HS-5 (cell line): ENCODE measurements around the gene SCFD2.
A peak's percentile ranks its signal among the peaks of the same experiment; 100 is the strongest.

Experiments
- DNase-seq: peaks from one replicate; pipeline ENCODE4 v3.0.0-alpha.2; 2012; ENCODE audit warnings: low read depth

SCFD2 gene

DNA sequence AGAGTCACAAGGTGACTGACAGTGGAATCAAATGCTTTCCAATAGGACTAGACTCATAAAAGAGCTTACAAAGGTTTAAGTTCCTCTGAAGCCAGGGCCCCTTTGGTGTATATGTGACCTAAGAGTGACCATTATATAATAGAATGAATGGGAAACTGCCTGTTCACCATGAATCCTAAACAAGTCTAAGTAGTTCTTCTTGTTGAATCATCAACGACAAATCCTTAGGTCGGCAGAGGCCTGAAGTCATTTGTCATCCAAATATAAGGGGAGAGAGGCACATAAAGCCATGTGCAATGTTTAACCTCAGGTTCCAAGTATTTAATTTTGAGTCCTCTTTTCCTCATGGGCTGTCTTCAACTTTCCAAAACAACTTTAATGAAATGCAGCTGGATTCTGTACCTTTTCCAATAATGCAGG, 381.4 kb downstream of the SCFD2 start:
- peak; percentile 24 for DNase-seq

DNA sequence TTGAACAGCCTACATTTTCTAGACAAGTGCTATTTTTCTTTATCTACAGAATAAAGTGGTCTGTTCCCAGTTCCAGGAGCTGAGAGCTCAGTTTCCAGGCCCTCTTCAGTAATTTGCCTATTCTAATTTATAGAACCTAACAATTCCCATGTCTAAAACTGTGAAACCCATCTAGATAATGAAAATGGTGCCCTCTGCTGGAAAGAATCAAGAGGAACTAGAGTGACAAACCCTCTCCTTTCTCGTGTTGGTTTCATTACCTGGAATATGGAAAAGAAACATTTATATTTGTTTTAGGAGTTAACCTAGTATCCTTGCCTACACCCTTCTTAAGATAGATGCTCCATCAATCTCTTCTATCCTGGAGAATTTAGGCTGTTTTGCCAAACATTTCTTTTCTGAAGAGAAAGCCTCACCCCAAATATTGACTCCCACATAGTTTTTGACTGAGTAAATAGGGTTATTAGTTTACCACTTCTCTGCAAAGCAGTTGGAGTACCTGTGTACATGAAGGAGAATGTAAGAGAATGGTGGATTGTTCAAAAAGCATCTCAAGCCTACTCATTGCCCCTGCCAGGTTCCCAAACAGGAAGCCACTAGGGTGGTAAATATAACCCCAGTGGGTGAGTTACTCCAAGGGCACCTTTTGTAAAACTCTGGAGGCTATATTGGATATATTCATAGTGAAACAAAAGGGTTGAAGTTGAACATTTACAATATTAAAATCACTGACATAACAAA, 382.1 kb downstream of the SCFD2 start:
- peak; percentile 38 for DNase-seq

DNA sequence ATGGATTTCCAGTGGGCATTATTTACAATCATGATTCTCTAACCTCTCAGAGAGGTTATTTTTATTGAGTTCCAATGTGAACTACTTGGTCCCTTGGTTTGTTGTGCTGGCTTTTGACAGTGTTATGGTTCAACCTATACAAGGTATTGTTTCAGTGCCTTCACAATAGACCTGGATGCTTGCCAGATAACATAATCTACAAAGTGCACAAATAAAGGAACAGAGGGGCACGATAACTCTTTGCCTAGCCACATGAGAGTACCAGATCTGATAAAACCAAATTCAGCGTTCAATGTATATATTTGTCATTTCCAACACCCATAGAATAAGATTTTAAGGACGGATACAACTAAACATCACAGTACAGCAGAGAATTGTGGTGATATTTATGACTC, 382.9 kb downstream of the SCFD2 start:
- DNase-seq = no peak

DNA sequence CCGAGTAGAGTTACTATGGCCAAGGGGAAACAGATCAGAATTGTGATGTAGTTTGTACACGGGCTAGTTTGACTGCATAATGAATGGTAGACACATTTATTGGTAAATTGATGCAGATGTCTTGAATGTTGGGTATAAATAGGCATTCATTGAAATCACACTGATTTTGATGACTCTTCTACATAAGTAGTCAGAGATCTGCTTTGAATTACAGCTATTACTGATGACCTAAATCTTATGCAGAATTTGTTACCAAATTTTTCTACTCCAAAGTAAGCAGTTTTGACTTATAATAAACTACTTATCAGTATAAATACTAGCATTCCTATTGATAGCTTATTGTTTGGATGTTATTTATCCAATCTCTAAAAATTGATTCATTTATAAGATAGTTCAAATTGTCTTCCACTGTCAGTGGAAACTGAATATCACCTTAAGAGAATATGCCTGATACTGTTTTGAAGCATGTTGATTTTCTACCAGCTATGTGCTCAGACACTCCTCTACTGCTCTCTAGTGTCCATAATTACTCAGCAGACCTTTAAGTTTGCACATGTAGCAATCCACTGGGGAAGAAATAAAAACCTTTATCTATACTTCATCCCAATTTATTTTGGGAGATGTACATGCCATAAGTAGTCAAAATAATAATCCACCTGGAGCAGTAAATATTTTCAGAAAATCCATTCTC, 383.5 kb downstream of the SCFD2 start:
- peak; percentile 22 for DNase-seq

DNA sequence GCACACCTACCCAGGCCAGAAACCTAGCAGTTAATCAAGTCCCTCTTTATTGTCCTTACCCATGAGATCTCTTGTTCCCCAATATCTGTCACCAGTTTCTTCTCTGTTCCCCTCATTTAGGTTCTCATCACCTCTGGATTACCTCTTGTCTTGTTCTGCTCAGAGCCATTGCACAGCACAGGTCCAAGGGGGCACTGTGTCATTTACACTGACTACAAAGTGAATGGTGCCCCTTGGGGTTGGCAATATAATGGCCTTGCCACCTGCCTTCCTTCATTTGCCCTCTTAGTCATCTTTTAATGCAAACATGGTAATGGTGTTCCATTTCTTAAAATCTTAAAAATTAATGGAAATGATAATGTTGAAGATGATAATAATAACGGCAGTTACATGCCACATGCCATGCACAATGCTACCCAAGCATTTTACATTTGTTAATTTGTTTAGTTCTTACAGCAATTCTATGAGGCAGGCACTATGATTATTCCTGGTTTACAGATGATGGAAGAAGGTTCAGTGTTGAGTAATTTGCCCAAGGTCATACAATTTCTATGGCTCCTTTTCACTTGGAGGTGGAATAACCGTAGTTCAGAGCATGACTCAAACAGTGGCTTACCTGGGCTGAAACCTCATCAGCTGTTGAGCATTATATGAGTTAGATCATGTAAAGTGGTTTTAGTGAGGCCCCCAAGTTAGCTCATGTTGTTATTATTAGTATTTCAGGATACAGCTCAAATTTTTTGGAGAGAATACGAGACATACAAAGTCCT, 385.9 kb downstream of the SCFD2 start:
- no peak for DNase-seq

DNA sequence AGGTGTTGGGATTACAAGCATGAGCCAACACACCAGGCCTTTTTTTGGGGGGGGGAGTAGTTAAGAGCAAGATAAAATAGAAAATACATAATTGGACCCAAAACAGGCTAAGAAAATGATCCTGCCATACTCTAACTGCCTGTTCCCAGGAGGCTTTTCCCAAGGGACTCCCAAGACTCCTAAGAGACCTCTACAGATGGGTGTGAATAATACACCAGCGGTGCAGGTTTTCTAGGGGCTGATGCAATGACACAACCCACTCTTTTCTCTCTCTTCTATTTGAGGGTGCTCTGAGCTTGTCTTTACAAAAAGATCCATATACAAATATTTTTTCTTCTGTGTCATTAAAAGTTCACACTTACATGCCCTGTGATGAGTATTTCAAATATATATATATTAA, 386.8 kb downstream of the SCFD2 start:
- DNase-seq = no peak

DNA sequence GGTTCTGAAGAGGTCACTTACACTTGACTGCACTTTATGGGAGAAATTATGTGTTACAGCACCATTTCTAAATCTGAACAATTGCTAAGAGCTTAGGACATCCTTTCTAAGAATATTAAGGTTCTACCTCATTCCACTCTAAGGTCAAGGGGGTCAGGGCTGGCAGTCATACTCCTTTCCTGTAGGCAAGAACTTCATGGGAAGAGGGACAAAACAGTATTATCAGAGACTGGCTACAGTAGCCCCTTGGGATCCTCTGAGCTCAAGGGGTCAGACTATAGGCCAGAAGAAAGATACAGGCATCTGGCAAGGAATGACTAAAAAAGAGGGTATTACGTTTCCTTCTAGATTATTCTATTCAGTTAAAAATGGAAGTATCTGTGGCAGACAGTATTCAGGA, 388.6 kb downstream of the SCFD2 start:
- no peak for DNase-seq

DNA sequence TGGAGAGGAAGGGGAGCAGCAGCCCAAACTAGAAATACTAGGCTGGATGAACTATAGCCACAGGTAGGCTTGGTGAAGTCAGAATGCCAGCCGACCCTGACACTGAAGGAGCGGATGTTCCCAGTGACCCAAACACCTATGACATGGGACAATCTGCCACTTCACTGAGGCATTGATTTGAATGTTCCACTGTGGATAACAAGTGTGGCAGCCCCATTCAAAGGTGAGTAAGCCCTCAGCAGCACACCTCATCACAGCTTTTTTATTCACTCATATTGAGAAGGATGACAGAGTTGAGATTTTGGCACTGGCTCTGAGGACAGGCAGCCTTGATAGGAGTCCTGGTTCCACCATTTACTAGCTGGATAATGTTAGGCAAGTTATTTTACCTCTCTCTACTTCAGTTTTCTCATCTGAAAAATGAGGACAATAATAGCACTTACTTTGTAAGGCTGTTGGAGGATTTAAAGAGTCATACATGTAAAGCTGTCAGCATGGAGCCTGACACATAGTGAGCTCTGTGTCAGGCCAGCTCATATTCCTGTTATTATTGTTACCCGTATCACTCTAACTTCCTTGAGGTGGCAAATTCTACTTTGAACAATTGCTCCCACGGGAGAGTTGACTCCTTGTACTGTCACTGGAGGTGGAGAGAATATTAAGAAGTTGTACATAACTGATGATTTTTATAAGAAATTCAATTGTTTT, 389.2 kb downstream of the SCFD2 start:
- DNase-seq = no peak

DNA sequence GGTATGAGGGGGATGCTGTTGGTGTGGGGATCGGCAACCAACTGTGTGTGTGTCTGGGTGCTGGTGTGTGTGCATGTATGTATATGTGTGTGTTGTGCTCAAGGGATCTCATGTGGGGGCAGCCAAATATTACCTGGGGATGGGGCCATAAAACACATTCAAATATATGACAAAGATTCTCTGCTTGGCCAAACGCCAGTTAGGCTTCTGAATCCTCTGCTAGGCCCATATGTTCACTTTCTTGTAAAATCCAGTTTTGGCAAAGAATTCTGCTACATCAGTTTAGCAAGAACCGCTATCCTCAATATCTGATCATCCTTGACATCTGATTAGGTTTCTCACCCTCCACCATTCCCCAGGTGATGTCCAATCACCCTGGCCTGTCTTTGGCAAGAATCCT, 397.2 kb downstream of the SCFD2 start:
- no peak for DNase-seq

DNA sequence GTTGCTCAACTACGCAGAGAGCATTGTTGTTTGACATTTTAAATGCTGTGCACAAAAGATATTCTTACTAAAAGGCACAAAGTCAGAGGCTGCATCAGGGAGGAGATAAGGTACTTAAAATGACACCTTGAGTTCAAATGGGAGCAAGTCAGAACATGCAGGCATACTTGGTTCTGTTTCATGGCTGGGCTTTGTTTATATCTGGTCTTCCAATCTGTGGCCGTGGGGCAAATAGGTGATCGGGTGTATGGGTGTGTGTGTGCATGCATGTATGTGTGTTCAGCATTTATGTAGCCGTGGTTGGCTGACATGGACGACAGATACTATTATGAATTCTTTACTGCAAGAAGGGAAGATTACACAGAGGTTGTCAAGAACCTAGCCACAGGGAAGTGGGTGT, 397.6 kb downstream of the SCFD2 start:
- no peak for DNase-seq

DNA sequence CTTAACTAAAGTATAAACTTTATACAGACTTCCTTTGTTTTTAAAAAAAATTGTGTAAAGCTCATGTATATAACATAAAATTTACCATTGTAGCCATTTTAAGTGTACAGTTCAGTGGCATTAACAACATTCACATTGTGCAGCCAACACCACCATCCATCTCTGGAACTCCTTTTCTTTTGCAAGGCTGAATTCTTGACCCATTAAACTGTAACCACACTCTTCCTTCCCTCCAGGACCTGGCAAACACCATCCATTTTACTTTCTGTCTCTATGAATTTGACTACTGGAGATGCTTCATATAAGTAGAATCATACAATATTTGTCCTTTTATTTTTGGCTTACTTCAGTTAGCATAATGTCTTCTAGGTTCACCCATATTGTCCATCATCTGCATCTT, 399.1 kb downstream of the SCFD2 start:
- DNase-seq = no peak

DNA sequence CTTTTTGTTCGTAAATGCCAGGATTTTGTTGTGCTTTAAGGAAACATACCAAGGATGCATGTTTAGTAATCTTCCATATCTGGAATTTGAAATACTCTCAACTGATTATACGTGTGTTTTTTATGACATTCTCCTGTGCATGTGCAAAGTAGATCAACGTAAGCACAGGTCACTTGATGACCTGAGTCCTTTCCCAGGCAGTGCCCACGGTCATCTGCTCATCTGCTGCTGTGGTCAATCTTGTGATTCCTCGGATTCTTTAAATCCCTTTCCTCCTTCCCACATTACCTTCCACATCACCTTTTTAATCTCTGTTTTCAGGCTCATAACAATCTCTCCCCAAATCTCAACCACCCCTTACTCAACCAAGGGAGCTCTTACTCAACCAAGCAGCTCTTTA, 399.7 kb downstream of the SCFD2 start:
- DNase-seq = no peak

DNA sequence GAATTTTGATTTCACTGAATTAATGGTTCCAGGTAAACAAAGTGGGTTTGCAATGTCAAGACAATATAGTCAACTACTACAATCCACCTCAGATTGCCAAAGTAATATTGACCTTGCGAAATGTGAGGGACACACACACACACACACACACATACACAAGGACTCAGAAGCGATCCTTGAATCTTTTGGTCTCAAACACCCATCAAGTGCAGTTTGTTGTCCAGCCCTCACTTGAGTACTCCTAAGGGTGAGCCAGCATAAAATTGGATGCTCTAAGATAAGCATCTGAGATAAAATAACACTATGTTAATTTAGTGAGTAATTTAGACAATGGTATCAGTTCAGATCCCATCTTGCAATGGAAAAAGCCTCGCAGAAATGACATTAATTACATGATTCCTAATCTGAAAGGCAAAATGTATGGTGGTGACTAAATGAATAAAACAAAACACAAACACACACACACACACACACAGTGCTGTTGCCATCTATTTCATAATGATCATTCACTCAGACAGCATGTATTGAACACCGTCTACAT, 401.2 kb downstream of the SCFD2 start:
- no peak for DNase-seq

DNA sequence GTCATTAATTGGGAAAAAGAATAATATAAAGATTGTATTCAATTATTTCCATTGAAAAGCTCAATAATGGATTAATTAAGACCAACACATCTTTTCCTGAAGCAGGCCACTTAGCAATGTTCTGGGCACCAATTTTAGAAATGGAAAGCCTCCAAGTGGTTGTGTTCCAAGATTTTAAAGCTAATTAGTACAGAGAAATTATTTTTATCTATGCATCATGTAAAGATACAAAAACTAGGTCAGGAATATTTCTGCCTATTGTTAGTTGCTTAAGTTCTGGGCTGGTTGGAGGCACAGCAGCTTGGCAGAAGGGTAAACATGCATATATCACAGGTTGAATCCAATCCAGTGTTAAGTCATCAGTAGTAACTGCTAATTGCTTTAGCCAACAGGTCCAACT, 401.9 kb downstream of the SCFD2 start:
- no peak for DNase-seq

DNA sequence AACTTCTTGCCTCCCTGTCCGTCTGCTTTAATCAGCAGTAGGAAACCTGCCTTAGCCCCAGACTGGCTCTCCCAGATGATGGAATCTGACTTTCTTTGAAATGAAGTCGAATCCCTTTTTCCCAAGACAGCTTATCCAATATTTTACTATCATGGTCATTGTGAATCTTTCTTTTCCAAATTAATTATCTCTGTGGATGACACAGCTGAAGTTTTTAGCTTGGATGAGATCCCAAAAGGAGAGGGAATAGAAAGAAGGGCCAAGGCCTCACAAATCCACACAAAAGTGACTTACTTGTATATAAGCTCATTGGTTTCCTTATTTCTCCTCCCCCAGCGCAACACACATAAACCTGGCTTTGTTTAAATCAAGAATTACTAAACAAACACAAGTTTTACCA, 403.1 kb downstream of the SCFD2 start:
- DNase-seq = no peak

DNA sequence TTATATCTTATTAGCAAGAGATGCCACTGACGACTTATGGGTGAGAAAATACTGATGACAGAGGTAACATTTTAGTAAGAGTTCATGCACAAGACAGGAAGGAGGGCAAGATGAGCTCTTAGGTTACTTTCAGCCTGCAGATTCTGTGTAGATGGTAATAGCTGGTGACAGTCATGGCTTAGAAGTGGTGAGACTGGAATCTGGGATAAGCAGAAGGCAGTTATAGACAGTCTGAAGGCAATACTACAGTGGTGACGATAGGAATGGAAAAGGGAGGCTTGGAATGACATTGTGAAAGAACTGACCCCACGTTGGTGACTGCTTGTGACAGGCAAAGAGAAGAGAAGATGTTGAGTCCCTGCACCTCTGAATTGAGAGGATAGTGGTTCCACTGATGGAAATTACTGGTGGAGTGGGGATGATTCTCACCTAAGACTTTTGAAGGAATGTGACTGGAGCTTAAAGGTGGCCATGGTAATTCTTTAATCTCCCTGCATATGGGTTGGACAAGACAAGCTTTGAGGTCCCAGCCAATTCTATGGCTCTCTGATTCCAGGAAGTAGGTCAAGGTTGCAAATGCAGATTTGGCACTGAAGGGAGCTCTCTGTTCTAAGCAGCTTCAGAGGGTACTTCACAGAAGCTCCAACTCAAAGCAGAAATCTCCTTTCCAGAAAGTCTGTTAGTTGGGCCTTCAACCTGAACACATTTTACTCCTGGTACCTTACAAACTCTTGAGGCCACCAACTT, 404.0 kb downstream of the SCFD2 start:
- no peak for DNase-seq

DNA sequence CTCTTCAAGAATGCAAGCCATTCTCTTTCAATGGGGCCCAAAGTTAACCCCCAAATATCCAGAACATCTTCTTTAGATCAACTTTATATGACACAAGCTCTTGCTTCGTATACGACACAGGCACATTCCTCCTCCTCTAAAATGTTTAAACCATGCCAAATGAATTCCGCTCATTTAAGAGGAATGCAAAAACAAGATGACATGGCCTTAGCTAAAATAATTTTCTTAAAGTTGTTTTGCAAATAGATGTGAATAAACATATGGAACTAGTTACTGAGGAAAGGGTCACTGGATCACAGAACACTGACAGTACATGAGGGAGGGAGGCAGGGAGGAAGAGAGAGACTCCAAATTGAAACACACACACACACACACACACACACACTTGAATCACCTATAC, 406.3 kb downstream of the SCFD2 start:
- DNase-seq = peak; percentile 43

DNA sequence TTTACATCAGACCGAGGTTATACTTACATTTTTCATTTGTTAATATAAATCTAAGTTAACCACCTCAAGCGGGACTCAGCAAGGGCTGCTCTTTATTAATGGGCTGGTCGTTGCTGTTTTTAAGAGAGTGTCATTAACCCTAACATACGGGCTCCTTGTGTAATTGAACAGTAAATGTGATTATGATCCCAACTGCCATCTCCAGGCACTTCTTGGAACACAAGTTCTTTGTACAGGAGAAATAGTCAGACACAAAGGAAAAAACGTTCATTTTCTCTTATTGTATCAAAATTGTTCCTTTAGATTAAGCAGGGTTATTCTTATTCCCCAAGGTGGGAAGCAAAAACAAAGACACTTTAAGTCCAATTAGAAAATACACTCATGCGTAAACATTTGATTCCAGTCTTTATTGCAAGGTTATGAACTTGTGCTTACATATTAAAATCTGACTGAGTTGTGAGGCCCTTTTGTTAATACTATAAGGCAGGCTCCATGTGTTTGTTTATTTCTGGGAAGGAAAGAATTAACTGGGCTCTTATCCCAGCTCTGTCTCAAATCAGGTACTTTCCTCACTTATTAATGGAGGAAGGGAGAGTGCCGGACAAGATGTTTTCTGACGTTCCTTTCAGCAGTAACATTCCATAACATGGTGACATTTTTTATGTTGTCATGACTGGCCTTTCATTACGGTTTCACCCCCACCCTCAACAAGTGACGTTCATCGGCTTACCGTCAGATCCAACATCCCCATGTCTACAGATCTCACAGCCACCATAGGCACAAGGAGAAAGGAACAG, 407.8 kb downstream of the SCFD2 start:
- DNase-seq = no peak

DNA sequence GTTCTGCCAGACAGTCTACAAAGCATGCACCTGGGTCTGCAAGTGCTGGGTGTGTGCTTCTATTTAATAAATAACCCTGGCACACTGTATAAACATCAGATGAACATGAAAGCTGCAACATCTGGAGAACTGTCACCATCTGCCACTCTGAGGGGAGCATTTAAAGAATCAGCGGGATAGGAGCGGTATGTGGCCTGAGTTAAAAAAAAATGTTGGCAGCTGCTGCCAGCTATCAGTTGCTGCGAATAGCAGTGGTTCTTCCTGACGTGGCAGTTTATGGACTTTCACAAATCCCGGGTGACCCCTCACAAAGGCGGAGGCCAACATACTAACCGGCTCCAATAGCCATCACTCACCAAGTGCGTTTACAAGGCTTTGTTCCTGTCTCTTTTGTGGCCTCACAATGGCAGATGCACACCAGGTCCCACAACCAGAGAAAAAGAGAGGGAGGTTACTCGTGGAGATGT, 408.6 kb downstream of the SCFD2 start:
- DNase-seq = no peak

DNA sequence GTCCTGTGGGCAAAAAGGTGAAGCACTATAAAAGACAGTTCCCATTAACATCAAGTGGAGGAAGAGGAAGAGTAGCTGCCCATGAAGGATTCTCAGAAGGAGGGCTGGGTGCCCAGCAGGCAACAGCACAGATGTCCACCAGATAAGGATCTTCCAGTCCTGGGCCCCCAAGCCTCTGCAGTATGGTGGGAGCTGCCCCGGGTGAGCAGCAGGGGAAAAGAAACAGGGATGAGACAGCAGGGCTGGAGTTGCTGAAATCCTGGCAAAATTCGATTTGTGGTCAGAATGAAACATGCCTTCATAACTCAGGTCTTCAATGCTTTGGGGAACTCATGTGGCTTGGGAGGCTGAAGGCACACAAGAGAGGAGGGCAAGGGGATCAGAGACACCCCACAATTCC, 409.2 kb downstream of the SCFD2 start:
- no peak for DNase-seq
